IPS-18a (cell line): Measurements from ENCODE around the gene ARL5C.
"Not testable (repeated sequence)": the region's sequence is repeated elsewhere in the genome, so short reads cannot be mapped to it uniquely, and the experiment has no call there.

Experiments
- H3K27ac ChIP-seq: one replicate; pipeline ENCODE4 v1.5.1; 2013; ENCODE audit warnings: low read length
- H3K27me3 ChIP-seq: one replicate; pipeline ENCODE4 v1.6.1; 2013; ENCODE audit warnings: mild to moderate bottlenecking, low read length; ENCODE audit not compliant: control insufficient read depth, insufficient read depth
- H3K36me3 ChIP-seq: one replicate; pipeline ENCODE4 v1.6.1; 2013; ENCODE audit warnings: low read depth, low read length; ENCODE audit not compliant: control insufficient read depth
- H3K4me1 ChIP-seq: one replicate; pipeline ENCODE4 v1.6.1; 2013; ENCODE audit warnings: low read depth, low read length; ENCODE audit not compliant: control insufficient read depth
- H3K4me3 ChIP-seq: one replicate; pipeline ENCODE4 v1.5.1; 2013; ENCODE audit warnings: low read length
- H3K9ac ChIP-seq: one replicate; pipeline ENCODE4 v1.6.1; 2013; ENCODE audit warnings: mild to moderate bottlenecking, low read length, moderate library complexity
- H3K9me3 ChIP-seq: one replicate; pipeline ENCODE4 v1.6.1; 2013; ENCODE audit warnings: low read depth, low read length; ENCODE audit not compliant: control insufficient read depth

The ARL5C gene

GRCh38 chr17:39173526-39174274, 7.7 kb upstream of the ARL5C start:
- Histone ChIP-seq H3K36me3 (peaks cover 4% of the 10 kb centered on the region), H3K9me3 (no peaks in the 10 kb centered on the region), H3K27ac (no peak overlapping the region), H3K4me1 (peaks cover 4% of the 10 kb centered on the region), H3K27me3 (peaks cover 5% of the 10 kb centered on the region), H3K4me3 (no peak overlapping the region), H3K9ac (no peak overlapping the region)

- no peak overlapping the region for H3K4me3 ChIP-seq
- H3K27ac ChIP-seq, result no peak overlapping the region
- peaks cover 4% of the 10 kb centered on the region for H3K4me1 ChIP-seq
- H3K9me3 ChIP-seq, result no peaks in the 10 kb centered on the region
- peaks cover 5% of the 10 kb centered on the region for H3K27me3 ChIP-seq
- H3K36me3 ChIP-seq, result no peaks in the 10 kb centered on the region
- H3K9ac ChIP-seq, result no peak overlapping the region
Observed at GRCh38 chr17:39173080-39173479, 7.1 kb upstream of the ARL5C start.

- no peak overlapping the region for H3K9ac ChIP-seq
- no peak overlapping the region for H3K27ac ChIP-seq
- H3K27me3 ChIP-seq, result peaks cover 12% of the 10 kb centered on the region
- no peaks in the 10 kb centered on the region for H3K9me3 ChIP-seq
- H3K4me1 ChIP-seq, result peaks cover 4% of the 10 kb centered on the region
- no peaks in the 10 kb centered on the region for H3K36me3 ChIP-seq
- H3K4me3 ChIP-seq, result no peak overlapping the region
Observed at GRCh38 chr17:39171933-39172332, 6.0 kb upstream of the ARL5C start.

GRCh38 chr17:39170558-39170957, 4.6 kb upstream of the ARL5C start:
- Histone ChIP-seq H3K4me3 (no peak overlapping the region), H3K9ac (no peak overlapping the region), H3K27ac (no peak overlapping the region), H3K9me3 (no peaks in the 10 kb centered on the region), H3K36me3 (no peaks in the 10 kb centered on the region), H3K27me3 (peaks cover 26% of the 10 kb centered on the region), H3K4me1 (peaks cover 4% of the 10 kb centered on the region)

GRCh38 chr17:39170109-39170508, 4.1 kb upstream of the ARL5C start:
- H3K36me3 ChIP-seq, result no peaks in the 10 kb centered on the region
- peaks cover 1% of the 10 kb centered on the region for H3K4me1 ChIP-seq
- no peaks in the 10 kb centered on the region for H3K9me3 ChIP-seq
- H3K4me3 ChIP-seq, result no peak overlapping the region
- H3K27ac ChIP-seq, result no peak overlapping the region
- H3K27me3 ChIP-seq, result peaks cover 31% of the 10 kb centered on the region
- no peak overlapping the region for H3K9ac ChIP-seq

GRCh38 chr17:39169518-39169917, 3.6 kb upstream of the ARL5C start:
- no peaks in the 10 kb centered on the region for H3K4me1 ChIP-seq
- H3K27me3 ChIP-seq, result peaks cover 34% of the 10 kb centered on the region
- no peak overlapping the region for H3K4me3 ChIP-seq
- H3K9ac ChIP-seq, result no peak overlapping the region
- H3K36me3 ChIP-seq, result no peaks in the 10 kb centered on the region
- no peaks in the 10 kb centered on the region for H3K9me3 ChIP-seq
- no peak overlapping the region for H3K27ac ChIP-seq

- Histone ChIP-seq H3K9me3 (no peaks in the 10 kb centered on the region), H3K4me3 (no peak overlapping the region), H3K27ac (no peak overlapping the region), H3K4me1 (no peaks in the 10 kb centered on the region), H3K27me3 (peaks cover 34% of the 10 kb centered on the region), H3K36me3 (no peaks in the 10 kb centered on the region), H3K9ac (no peak overlapping the region)
Observed at GRCh38 chr17:39169101-39169500, 3.1 kb upstream of the ARL5C start.

- H3K9me3 ChIP-seq, H3K4me1 ChIP-seq, H3K27ac ChIP-seq, H3K36me3 ChIP-seq, H3K4me3 ChIP-seq, H3K9ac ChIP-seq: not testable (repeated sequence)
- H3K27me3 ChIP-seq, result peaks cover 34% of the 10 kb centered on the region
Observed at GRCh38 chr17:39168503-39168902, 2.5 kb upstream of the ARL5C start.

GRCh38 chr17:39167476-39167875, 1.5 kb upstream of the ARL5C start:
- no peaks in the 10 kb centered on the region for H3K9me3 ChIP-seq
- no peaks in the 10 kb centered on the region for H3K4me1 ChIP-seq
- H3K27me3 ChIP-seq, result peaks cover 34% of the 10 kb centered on the region
- no peak overlapping the region for H3K27ac ChIP-seq
- no peak overlapping the region for H3K4me3 ChIP-seq
- H3K36me3 ChIP-seq, result no peaks in the 10 kb centered on the region
- H3K9ac ChIP-seq, result no peak overlapping the region

GRCh38 chr17:39166437-39167335, 725 bp upstream of the ARL5C start:
- H3K27me3 ChIP-seq, result peaks cover 34% of the 10 kb centered on the region
- H3K4me1 ChIP-seq, result no peaks in the 10 kb centered on the region
- H3K9ac ChIP-seq, result no peak overlapping the region
- no peak overlapping the region for H3K4me3 ChIP-seq
- no peak overlapping the region for H3K27ac ChIP-seq
- H3K9me3 ChIP-seq, result no peaks in the 10 kb centered on the region
- H3K36me3 ChIP-seq, result no peaks in the 10 kb centered on the region

- H3K27ac ChIP-seq, result no peak overlapping the region
- no peaks in the 10 kb centered on the region for H3K36me3 ChIP-seq
- H3K4me1 ChIP-seq, result no peaks in the 10 kb centered on the region
- H3K9ac ChIP-seq, result peak overlapping the region; percentile 18
- peak overlapping the region; percentile 74 for H3K4me3 ChIP-seq
- no peaks in the 10 kb centered on the region for H3K9me3 ChIP-seq
- peaks cover 34% of the 10 kb centered on the region for H3K27me3 ChIP-seq
Observed at GRCh38 chr17:39165178-39165840, 652 bp downstream of the ARL5C start.
